ENCODE data around the gene FCGR3A.
"Not testable (repeated sequence)": the region's sequence is repeated elsewhere in the genome, so short reads cannot be mapped to it uniquely, and the experiment has no call there.

DNA sequence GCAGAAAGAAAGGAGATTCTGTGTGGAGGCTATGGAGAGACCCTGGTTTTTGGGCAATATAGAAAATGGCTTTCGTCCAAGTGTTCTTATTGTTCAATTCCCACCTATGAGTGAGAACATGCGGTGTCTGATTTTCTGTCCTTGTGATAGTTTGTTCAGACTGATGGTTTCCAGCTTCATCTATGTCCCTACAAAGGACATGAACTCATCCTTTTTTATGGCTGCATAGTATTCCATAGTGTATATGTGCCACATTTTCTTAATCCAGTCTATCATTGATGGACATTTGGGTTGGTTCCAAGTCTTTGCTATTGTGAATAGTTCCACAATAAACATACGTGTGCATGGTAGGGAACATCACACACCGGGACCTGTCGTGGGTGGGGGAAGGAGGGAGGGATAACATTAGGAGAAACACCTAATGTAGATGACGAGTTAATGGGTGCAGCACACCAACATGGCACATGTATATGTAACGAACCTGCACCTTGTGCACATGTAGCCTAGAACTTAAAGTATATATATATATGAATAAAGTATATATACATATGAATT is 10.6 kb downstream of the FCGR3A start:
- TF ChIP-seq POLR2A (IDR thresholded peaks at IDR 0.05): not testable (repeated sequence)
- TF ChIP-seq, protein P1, sequence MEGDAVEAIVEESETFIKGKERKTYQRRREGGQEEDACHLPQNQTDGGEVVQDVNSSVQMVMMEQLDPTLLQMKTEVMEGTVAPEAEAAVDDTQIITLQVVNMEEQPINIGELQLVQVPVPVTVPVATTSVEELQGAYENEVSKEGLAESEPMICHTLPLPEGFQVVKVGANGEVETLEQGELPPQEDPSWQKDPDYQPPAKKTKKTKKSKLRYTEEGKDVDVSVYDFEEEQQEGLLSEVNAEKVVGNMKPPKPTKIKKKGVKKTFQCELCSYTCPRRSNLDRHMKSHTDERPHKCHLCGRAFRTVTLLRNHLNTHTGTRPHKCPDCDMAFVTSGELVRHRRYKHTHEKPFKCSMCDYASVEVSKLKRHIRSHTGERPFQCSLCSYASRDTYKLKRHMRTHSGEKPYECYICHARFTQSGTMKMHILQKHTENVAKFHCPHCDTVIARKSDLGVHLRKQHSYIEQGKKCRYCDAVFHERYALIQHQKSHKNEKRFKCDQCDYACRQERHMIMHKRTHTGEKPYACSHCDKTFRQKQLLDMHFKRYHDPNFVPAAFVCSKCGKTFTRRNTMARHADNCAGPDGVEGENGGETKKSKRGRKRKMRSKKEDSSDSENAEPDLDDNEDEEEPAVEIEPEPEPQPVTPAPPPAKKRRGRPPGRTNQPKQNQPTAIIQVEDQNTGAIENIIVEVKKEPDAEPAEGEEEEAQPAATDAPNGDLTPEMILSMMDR (IDR thresholded peaks at IDR 0.05): not testable (repeated sequence)
